Left lobe of liver (tissue), 2 donors: ENCODE data around the gene ETS1. TPM values are rescaled to one million over a fixed set of nuclear protein-coding genes. Genes with fewer than 3 reads are reported as not detected.
A peak's percentile ranks its signal among the peaks of the same experiment; 100 is the strongest.

Experiments used
- ATAC-seq: fragments of 200-7000 bp; cut with Tn5 transposase; one replicate; pipeline ENCODE4 v1.9.1; 2020; ENCODE audit warnings: mild to moderate bottlenecking, moderate library complexity
- DNase-seq: peaks from one replicate; pipeline ENCODE4 v3.0.0-alpha.2; 2020; ENCODE audit warnings: low spot score
- total RNA-seq: library from RNA; stranded (reverse); gene quantifications from one replicate; pipeline ENCODE4 v1.2.1, GENCODE V29; 2021
- donor health status: DM: no; HTN: no; CAD: no; lungs with moderate emphysema.
- donor health status: DM: no; HTN: yes; CAD: no.

ETS1 gene
- total RNA-seq, 1 donor from 2014 or later, result 20.2 TPM

GRCh38 chr11:128506999-128507611 lies 80.3 kb downstream of the ETS1 start:
- DNase-seq (peak; percentile 68), ATAC-seq (peak; percentile 97)

DNA sequence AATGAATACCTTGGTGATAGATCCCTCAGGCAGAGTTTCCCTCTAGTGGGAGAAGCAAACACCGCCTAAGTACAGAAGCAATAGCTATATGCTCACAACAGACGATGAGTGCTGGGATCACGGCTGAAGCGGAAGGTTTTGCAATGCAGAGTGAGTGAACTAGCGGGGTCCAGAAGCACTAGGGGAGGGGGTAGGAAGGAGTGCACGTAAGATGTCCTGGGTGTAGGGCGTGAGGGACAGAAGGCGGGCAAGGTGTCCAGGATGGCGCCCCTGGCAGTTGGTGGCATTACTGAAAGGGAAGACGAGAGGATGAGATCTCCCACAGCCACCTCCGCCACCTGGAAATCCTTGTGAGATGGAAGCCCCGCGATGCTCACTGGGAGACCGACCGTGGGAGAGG lies 81.0 kb downstream of the ETS1 start:
- ATAC-seq (no peak), DNase-seq (no peak)

- ATAC-seq (no peak), DNase-seq (no peak)
Measured at GRCh38 chr11:128505449-128506065, 81.8 kb downstream of the ETS1 start.

GRCh38 chr11:128504486-128504885 lies 82.9 kb downstream of the ETS1 start:
- ATAC-seq (no peak), DNase-seq (no peak)

- ATAC-seq (no peak), DNase-seq (no peak)
Measured at GRCh38 chr11:128503245-128503991, 83.9 kb downstream of the ETS1 start.

- no peak for ATAC-seq
- no peak for DNase-seq
Measured at GRCh38 chr11:128502726-128503125, 84.6 kb downstream of the ETS1 start.

GRCh38 chr11:128501632-128502549 lies 85.5 kb downstream of the ETS1 start:
- ATAC-seq, result peak; percentile 19
- no peak for DNase-seq

GRCh38 chr11:128501008-128501407 lies 86.3 kb downstream of the ETS1 start:
- DNase-seq (no peak), ATAC-seq (no peak)

DNA sequence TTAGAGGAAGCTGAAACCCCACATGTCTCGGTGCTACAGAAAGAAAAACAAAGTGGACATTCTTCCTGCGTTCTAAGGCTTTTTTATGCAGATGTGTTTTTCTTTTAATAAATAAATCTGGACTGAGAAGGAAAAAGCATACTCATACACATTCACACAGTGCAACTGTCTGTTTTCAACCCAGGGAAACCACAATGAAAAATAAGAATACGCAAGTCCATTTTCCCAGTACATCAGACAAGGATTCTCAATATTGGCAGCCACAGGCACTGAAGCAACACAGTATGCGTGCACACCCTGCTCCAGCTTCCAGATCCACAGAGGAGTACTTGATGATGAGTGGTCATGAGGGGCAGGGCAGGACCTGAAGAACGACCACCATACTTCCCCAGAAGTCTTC lies 86.9 kb downstream of the ETS1 start:
- ATAC-seq, result no peak
- DNase-seq, result no peak

DNA sequence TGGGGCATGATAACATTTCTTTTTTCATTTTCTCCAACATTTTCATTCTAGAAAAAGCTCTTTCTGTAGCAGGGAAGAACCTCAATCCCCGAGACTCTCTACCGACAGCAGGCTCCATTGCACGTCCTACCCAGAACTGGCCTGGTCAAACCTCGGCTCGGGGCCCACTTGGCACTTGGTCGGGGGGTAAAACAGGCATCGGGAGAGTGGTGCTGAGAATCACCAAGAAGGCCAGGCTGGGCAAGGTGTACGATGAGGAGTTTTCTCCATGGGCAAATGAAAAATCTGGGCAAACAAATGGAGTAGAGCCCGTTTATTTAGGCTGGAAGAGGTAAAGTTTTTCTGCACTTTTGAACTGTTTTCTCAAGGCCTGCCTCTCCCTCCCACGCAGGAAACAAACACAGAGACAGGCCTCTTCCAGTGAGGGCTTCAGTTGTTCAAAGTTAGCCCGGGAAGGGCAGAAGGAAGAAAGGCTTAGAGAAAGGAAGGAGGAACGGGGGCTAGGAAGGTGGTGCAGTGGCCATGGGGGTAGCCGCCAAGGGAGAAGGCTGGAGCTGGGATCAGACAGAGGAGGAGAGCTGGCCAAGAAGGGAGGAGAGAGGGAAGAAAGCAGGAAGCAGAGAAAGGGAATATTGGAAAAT lies 87.6 kb downstream of the ETS1 start:
- no peak for DNase-seq

GRCh38 chr11:128498721-128499245 lies 88.6 kb downstream of the ETS1 start:
- no peak for DNase-seq
- ATAC-seq, result no peak

More for the DNA sequence above, 87.6 kb downstream of the ETS1 start:
- ATAC-seq, result peak; percentile 59

DNA sequence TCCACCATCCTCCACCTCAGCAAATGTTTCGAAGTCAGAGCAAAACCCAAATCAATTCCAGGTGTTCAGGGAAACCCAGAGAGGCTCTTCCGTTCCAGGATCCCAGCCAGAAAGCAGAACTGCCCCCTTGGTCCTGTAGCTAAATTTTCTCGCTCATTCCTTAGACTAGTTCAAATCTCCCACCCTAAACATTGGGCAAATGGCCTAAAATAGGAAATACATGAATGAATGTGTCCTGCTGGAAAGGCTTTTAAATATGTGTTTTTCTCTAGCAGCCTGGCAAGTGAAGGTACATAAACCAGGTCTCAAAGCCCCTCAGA lies 89.6 kb downstream of the ETS1 start:
- ATAC-seq, result no peak
- no peak for DNase-seq

GRCh38 chr11:128497061-128497775 lies 90.1 kb downstream of the ETS1 start:
- DNase-seq, result peak; percentile 67
- ATAC-seq, result peak; percentile 87

- no peak for DNase-seq
- ATAC-seq, result peak; percentile 30
Measured at GRCh38 chr11:128496692-128497060, 90.7 kb downstream of the ETS1 start.

GRCh38 chr11:128496249-128496648 lies 91.1 kb downstream of the ETS1 start:
- peak; percentile 66 for ATAC-seq
- DNase-seq, result no peak

DNA sequence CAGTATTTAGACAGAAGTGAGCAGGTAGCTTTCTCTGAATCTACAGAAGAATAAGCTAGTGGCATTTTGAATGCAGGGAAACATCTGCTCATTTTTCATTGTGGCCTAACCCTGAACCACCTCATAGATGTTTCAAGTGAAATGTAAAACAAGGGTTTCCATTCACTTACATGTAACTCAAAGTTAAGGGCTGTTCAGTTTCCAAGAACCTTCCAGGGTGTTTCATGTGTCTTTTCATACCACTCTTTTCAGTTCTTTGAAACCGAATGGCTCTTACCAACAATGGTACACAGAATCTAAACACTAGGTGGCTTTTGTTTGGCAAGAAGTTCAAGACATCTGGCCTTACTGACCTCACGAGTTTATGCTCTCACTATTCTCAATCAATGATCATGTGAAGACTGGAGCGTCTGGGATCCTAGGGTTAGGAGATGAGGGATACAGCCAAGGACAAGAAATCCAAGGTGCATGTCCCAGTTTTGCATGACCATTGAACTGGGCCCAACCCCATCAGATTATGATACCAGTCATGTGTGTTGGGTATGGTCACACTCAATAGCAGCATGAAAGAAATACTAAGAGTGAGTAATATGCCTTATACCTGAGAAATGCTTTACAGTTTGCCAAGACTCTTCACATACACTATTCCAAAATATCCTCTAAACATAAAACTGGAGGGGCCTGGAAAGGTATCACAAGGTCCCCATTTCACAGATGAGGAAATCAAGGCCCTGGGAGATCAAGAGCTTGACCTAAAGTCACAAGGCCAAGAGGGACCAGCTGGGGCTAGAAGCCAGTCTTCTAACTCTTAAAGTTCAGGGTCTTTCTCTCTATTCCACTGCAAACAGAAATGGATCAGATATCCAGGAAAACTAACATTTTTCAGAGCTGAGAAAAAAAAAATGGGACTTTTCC lies 92.7 kb downstream of the ETS1 start:
- ATAC-seq (no peak), DNase-seq (no peak)

DNA sequence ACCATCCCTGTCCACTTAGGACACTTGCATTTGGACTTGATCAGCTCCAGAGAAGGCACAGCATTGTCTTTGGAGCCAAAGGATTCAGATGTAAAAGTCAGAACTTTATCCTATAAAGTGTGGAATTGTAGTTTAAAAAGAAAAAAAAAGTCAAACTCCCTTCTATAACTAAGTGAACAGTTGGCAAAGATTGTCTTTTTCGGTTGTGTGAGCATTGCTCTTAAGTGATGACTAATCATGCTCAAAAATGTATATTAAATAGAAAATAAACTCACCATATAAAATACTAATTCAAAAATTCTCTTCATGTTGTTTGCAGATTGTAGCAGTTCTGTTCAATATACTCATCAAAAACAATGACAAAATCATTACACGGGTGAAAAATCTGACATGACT lies 93.8 kb downstream of the ETS1 start:
- DNase-seq (no peak), ATAC-seq (no peak)

GRCh38 chr11:128492903-128493569 lies 94.3 kb downstream of the ETS1 start:
- DNase-seq, result no peak
- no peak for ATAC-seq
